HG03108 (cell line): ENCODE results near the gene KDM4B.
"Not testable (repeated sequence)": the region's sequence is repeated elsewhere in the genome, so short reads cannot be mapped to it uniquely, and the experiment has no call there.

Experiments used
- ATAC-seq: cut with Tn5 transposase; IDR thresholded peaks from one replicate; pipeline ENCODE4 v1.9.1; 2021; ENCODE audit warnings: moderate library complexity; ENCODE audit not compliant: unreplicated experiment

The KDM4B gene

GRCh38 chr19:5193192-5193591 is 224.3 kb downstream of the KDM4B start:
- no peak for ATAC-seq

- no peak for ATAC-seq
Measured at GRCh38 chr19:5194641-5195040, 225.7 kb downstream of the KDM4B start.

- not testable (repeated sequence) for ATAC-seq
Measured at GRCh38 chr19:5195587-5195986, 226.7 kb downstream of the KDM4B start.

GRCh38 chr19:5196832-5197231 is 227.9 kb downstream of the KDM4B start:
- no peak for ATAC-seq

GRCh38 chr19:5200844-5201243 is 231.9 kb downstream of the KDM4B start:
- ATAC-seq: no peak

GRCh38 chr19:5202553-5202952 is 233.6 kb downstream of the KDM4B start:
- ATAC-seq: no peak
